Measurements from ENCODE around the gene ZNF182.

- TF ChIP-seq CTCF (optimal IDR thresholded peaks at IDR 0.05 in 1 of 3, IDR thresholded peaks at IDR 0.05 in 1 of 3, conservative IDR thresholded peaks at IDR 0.05 in 1 of 3; ENCODE audit: extremely low read depth in 1 of 3, insufficient read depth in 2 of 3, low read length in 3 of 3) (no peak), EZH2 (IDR thresholded peaks at IDR 0.05; ENCODE audit: low read length) (no peak)
These were observed 67.4 kb downstream of the ZNF182 start for GRCh38 chrX:47936224-47936939.
